Skeletal muscle cell (primary cell): ENCODE measurements around the gene ABCD4.

Experiments
- DNase-seq: peaks from one replicate; pipeline ENCODE4 v3.0.0-alpha.2; 2010; ENCODE audit warnings: low read depth
- H3K4me3 ChIP-seq: 2 replicates; pipeline ENCODE4 v1.5.1; 2011; ENCODE audit warnings: low read depth, mild to moderate bottlenecking, control low read depth, low read length, moderate library complexity

The ABCD4 gene

DNA sequence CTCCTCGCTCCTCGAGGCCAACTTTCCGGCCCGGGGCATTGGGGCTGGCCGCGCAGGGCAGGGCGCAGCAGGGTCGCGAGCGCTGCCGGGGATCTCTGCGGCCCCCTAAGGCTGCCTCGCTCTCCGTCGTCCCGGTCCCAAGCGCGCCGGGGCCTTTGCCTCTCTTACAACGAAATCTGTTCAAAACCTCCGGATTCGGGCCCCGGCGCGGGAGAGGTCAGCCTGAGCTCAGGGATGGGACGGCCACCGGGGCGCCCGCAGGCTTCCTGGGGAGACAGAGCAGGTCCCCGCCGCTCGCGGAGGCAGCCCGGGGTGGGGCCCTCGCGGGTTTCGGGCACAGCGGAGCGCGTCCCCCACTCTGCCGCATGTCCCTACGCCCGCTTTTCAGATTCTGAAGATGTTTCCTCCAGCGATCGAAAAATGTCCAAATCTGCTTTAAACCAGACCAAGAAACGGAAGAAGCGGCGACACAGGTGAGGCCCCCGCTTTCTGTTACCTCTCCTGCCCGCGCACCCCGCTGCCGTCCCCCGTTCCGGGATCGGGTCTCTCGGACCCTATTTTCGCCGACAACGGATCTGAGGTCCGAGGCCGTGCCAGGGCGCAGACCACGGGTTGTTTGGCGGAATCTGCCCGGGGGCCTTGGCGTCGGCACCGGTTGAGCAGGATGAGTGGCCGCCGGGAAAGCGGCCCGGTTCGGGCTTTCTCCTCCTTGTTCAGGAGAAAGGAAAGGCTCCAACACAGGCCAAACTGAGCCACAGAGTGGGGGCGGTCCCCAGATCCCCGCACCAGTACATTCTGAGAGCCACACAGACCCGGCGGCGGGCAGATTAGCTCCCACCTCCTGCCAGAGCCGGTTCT is 61.7 kb downstream of the ABCD4 start:
- DNase-seq: no peak
- H3K4me3 ChIP-seq: no peak overlapping the region

DNA sequence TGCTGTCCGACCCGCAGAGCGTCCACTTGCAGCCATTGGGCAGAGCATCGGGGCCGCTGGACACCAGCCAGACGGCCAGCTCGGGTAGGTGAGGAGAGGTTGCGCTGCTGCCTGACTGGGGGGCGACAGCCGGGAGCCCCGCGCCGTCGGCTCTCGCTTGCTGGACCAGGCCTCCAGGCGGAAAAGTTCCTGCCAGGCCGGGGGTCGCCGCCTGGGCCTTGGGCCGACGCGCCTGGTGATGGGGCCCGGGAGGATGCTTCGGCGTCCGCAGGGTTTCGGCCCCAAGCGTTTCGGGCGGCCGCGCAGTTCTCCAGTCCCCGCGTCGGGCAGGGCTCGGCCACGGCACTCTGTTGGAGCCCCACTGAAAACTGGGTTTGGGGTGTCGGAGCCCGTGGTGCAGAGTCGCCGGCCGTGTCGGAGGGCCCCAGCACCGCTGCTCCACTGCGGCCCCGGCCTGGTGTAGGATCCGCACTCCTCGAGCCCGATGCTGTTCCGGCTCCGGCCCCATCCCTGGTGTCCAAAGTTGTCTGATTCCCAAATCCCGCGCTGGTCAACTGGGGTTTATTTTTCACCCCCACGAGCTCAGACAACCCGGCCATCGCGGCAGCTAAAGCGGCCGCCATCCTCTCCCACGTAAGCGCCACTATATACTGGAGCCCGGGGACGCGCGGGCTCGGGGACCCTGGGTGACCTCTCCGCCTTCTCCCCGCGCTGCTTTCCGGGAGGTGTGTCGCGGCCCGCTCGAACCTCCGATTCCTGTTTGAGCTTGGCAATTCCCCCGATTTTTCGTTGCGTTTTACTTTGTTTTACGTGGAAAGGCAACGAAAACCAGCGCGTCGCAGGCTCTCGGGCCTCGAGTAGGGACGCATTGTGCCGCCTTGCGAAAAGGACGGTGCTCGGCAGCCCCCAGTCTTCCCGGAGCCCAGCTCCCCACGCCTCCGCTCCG is 62.6 kb downstream of the ABCD4 start:
- no peak overlapping the region for H3K4me3 ChIP-seq
- DNase-seq: no peak

DNA sequence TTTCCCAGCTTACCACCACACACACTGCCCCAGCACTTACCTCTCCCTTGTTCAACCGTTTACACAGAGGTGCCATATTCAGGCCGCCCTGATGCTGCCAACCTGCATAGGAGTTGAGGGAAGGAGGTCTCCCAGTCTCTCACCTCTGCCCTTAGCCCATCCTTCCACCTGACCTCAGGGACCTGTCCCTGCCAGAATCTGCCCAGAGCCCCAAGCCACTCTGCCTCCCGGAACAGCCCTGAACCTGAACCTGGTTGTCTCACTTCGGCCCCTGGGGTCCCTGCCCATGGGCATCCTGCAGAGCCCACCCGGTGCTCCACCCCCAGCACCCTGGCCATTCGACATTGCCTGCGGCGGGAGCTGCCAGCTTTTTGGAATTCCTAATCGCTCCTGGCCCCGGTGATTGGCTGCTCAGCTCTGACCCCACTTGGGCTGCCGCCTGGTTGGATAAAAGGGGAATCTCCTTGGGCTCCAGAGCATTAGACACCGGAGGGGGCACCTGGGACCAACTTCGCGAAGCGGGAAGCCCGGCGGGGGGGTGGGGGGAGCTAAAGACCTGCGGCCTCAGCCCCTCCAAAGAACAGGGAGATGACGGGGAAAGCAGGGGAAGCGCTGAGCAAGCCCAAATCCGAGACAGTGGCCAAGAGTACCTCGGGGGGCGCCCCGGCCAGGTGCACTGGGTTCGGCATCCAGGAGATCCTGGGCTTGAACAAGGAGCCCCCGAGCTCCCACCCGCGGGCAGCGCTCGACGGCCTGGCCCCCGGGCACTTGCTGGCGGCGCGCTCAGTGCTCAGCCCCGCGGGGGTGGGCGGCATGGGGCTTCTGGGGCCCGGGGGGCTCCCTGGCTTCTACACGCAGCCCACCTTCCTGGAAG is 63.5 kb downstream of the ABCD4 start, which contains the start of gene VSX2:
Gene VSX2 (plus strand): TSS at position 476 of the 874 bp plus-strand sequence. CDS start 113 bp downstream, at position 589.
- DNase-seq: no peak
- H3K4me3 ChIP-seq: no peak within 1 kb of the TSS

DNA sequence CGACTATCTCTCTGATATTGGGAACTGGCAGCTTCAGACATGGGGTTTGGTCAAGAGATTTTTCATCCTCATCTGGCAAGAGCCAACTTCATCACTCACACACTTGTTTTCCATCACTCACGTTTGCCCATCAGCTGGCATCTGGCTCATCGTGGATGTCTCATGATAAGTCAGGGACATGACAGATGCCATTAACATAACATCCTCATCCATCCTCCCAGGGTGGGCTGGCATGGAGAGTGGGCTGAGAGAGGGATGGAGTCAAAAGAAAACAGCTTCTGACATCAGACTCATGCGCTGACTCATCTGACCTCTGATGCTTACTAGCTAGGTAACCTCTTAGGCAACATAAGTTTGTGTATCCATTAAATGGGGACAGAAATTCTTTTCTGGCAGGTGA is 65.3 kb downstream of the ABCD4 start:
- H3K4me3 ChIP-seq: no peak overlapping the region
- DNase-seq: no peak
